ENCODE measurements around the gene OR56A1. TPM values are rescaled to one million over a fixed set of nuclear protein-coding genes. Genes with fewer than 3 reads are reported as not detected.

OR56A1 gene
- total and polyA plus RNA-seq, 4 donors: under 0.01 TPM; not detected in 2

GRCh38 chr11:5992150-5992549, 38.4 kb downstream of the OR56A1 start:
- no peak for DNase-seq (ENCODE audit: low spot score)
- no peak for TF ChIP-seq CTCF (IDR thresholded peaks at IDR 0.05; ENCODE audit: low read depth, low read length, missing input control)
- no peak for TF ChIP-seq EGR1 (IDR thresholded peaks at IDR 0.05; ENCODE audit: low read depth in 2 of 2)
- no peak for TF ChIP-seq RXRA (IDR thresholded peaks at IDR 0.05)
- no peak for TF ChIP-seq REST (IDR thresholded peaks at IDR 0.05)
- TF ChIP-seq MAX (IDR thresholded peaks at IDR 0.05): no peak
- no peak for TF ChIP-seq YY1 (IDR thresholded peaks at IDR 0.05)
- no peak for TF ChIP-seq ZBTB33 (IDR thresholded peaks at IDR 0.05)
- TF ChIP-seq FOXA2 (IDR thresholded peaks at IDR 0.05): no peak
- TF ChIP-seq FOXA1 (IDR thresholded peaks at IDR 0.05): no peak
- TF ChIP-seq TAF1 (conservative IDR thresholded peaks at IDR 0.05): no peak
- TF ChIP-seq SP1 (IDR thresholded peaks at IDR 0.05): no peak
- no peak for TF ChIP-seq HNF4G (IDR thresholded peaks at IDR 0.05)
- TF ChIP-seq ATF3 (IDR thresholded peaks at IDR 0.05): no peak
- no peak for TF ChIP-seq HNF4A (conservative IDR thresholded peaks at IDR 0.05)
- 74% methylated on average over 3 of the region's 3 CpGs for WGBS
- no peaks in the 10 kb centered on the region for H3K4me1 ChIP-seq (ENCODE audit: control insufficient read depth in 4 of 4, insufficient read depth in 4 of 4, low read length in 3 of 4)
- no peak overlapping the region for H3K4me3 ChIP-seq (ENCODE audit: low read depth in 1 of 3, low read length in 3 of 3)
- H3K27ac ChIP-seq (ENCODE audit: low read depth in 1 of 2, low read length in 2 of 2): no peak overlapping the region
- no peaks in the 10 kb centered on the region for H3K27me3 ChIP-seq (ENCODE audit: control insufficient read depth in 4 of 4, insufficient read depth in 4 of 4, low read length in 3 of 4)
- H3K9ac ChIP-seq (ENCODE audit: low read depth in 1 of 2, low read length in 2 of 2): no peak overlapping the region
- no peaks in the 10 kb centered on the region for H3K36me3 ChIP-seq (ENCODE audit: control insufficient read depth in 4 of 4, insufficient read depth in 3 of 4, low read depth in 1 of 4, low read length in 3 of 4)
- no peaks in the 10 kb centered on the region for H3K9me3 ChIP-seq (ENCODE audit: control insufficient read depth in 4 of 4, low read length in 3 of 4)

- Histone ChIP-seq H3K9ac (ENCODE audit: low read depth in 1 of 2, low read length in 2 of 2) (no peak overlapping the region), H3K4me3 (ENCODE audit: low read depth in 1 of 3, low read length in 3 of 3) (no peak overlapping the region), H3K27me3 (ENCODE audit: control insufficient read depth in 4 of 4, insufficient read depth in 4 of 4, low read length in 3 of 4) (no peaks in the 10 kb centered on the region), H3K36me3 (ENCODE audit: control insufficient read depth in 4 of 4, insufficient read depth in 3 of 4, low read depth in 1 of 4, low read length in 3 of 4) (no peaks in the 10 kb centered on the region), H3K4me1 (ENCODE audit: control insufficient read depth in 4 of 4, insufficient read depth in 4 of 4, low read length in 3 of 4) (no peaks in the 10 kb centered on the region), H3K27ac (ENCODE audit: low read depth in 1 of 2, low read length in 2 of 2) (no peak overlapping the region), H3K9me3 (ENCODE audit: control insufficient read depth in 4 of 4, low read length in 3 of 4) (no peaks in the 10 kb centered on the region)
- no peak for DNase-seq (ENCODE audit: low spot score)
- TF ChIP-seq FOXA1 (IDR thresholded peaks at IDR 0.05) (no peak), RAD21 (IDR thresholded peaks at IDR 0.05) (no peak)
- 62% methylated on average over 4 of the region's 4 CpGs for WGBS
Observed at GRCh38 chr11:5989203-5989602, 41.4 kb downstream of the OR56A1 start.

Measured in liver (tissue), 9 donors.